Limb (tissue), 2 donors: ENCODE results near the gene GNG13.
A peak's percentile ranks its signal among the peaks of the same experiment; 100 is the strongest.

Experiments
- DNase-seq, 2 donors: peaks; one replicate each; pipeline ENCODE4 v3.0.0-alpha.2; 2016; ENCODE audit errors: extremely low spot score in 2 of 2

Gene GNG13

GRCh38 chr16:814974-815373 is 14.4 kb upstream of the GNG13 start:
- DNase-seq = no peak

GRCh38 chr16:813916-814412 is 13.4 kb upstream of the GNG13 start:
- no peak for DNase-seq

GRCh38 chr16:813204-813915 is 12.8 kb upstream of the GNG13 start:
- peak in 1 of 2 donors; percentile 82 for DNase-seq

- no peak for DNase-seq
Observed at GRCh38 chr16:808085-808386, 7.5 kb upstream of the GNG13 start.

- peak; percentile 89 to 93 for DNase-seq
Observed at GRCh38 chr16:807347-808084, 7.0 kb upstream of the GNG13 start.

- no peak for DNase-seq
Observed at GRCh38 chr16:805474-805873, 4.9 kb upstream of the GNG13 start.

GRCh38 chr16:804193-805048 is 3.9 kb upstream of the GNG13 start:
- no peak for DNase-seq

GRCh38 chr16:803754-804080 is 3.2 kb upstream of the GNG13 start:
- DNase-seq = no peak

GRCh38 chr16:802914-803753 is 2.6 kb upstream of the GNG13 start:
- DNase-seq = no peak

GRCh38 chr16:802461-802860 is 1.9 kb upstream of the GNG13 start:
- DNase-seq = no peak

- DNase-seq = no peak
Observed at GRCh38 chr16:801584-802363, 1.2 kb upstream of the GNG13 start.

GRCh38 chr16:800834-801511 is 439 bp upstream of the GNG13 start:
- no peak for DNase-seq

- no peak for DNase-seq
Observed at GRCh38 chr16:799111-799947, 1.2 kb downstream of the GNG13 start.

GRCh38 chr16:798666-799065 is 1.9 kb downstream of the GNG13 start:
- DNase-seq = no peak

- DNase-seq = no peak
Observed at GRCh38 chr16:797686-798085, 2.8 kb downstream of the GNG13 start.

- DNase-seq = no peak
Observed at GRCh38 chr16:797120-797420, 3.5 kb downstream of the GNG13 start.

- no peak for DNase-seq
Observed at GRCh38 chr16:796296-797119, 4.0 kb downstream of the GNG13 start.

- DNase-seq = no peak
Observed at GRCh38 chr16:795580-796229, 4.8 kb downstream of the GNG13 start.
